ENCODE results near the gene ASB11.

DNA sequence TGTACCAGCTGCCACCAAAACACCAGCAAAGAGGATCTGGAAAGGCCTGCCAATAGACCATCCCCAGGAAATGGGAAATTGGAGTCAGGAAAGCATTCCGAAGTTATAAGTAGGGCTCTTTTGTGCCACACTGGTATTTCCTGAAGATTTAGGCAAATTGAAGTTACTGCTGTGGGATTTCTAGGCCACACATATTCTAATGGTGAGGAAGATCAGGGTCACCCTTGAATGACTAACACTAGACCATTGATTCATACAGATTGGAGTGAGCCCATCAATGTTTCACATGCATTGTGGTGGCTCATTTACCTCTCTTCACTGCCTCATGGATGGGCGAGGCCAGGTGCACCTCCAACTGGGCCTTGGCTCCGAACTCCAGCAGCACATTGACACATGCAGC, 22.6 kb downstream of the ASB11 start:
- no peak for TF ChIP-seq EZH2 (IDR thresholded peaks at IDR 0.05; ENCODE audit: borderline replicate concordance, insufficient read depth, low read length, poor library complexity, severe bottlenecking)
- TF ChIP-seq, protein P1, sequence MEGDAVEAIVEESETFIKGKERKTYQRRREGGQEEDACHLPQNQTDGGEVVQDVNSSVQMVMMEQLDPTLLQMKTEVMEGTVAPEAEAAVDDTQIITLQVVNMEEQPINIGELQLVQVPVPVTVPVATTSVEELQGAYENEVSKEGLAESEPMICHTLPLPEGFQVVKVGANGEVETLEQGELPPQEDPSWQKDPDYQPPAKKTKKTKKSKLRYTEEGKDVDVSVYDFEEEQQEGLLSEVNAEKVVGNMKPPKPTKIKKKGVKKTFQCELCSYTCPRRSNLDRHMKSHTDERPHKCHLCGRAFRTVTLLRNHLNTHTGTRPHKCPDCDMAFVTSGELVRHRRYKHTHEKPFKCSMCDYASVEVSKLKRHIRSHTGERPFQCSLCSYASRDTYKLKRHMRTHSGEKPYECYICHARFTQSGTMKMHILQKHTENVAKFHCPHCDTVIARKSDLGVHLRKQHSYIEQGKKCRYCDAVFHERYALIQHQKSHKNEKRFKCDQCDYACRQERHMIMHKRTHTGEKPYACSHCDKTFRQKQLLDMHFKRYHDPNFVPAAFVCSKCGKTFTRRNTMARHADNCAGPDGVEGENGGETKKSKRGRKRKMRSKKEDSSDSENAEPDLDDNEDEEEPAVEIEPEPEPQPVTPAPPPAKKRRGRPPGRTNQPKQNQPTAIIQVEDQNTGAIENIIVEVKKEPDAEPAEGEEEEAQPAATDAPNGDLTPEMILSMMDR (IDR thresholded peaks at IDR 0.05; ENCODE audit: poor library complexity, severe bottlenecking), result no peak
- no peak for TF ChIP-seq MXI1 (conservative IDR thresholded peaks at IDR 0.05; ENCODE audit: poor library complexity, severe bottlenecking)
- no peak for TF ChIP-seq SMC3 (conservative IDR thresholded peaks at IDR 0.05; ENCODE audit: poor library complexity)
- TF ChIP-seq EP300 (conservative IDR thresholded peaks at IDR 0.05; ENCODE audit: poor library complexity, severe bottlenecking), result no peak
- no peak for TF ChIP-seq POLR2AphosphoS5 (IDR thresholded peaks at IDR 0.05)
